Left renal pelvis (tissue), 4 donors: ENCODE results near the gene TMEM138. TPM values are rescaled to one million over a fixed set of nuclear protein-coding genes. Genes with fewer than 3 reads are reported as not detected.

ENCODE experiments used
- DNase-seq, 4 donors: peaks; one replicate each; pipeline ENCODE4 v3.0.0-alpha.2; 2013; ENCODE audit warnings: low read depth in 4 of 4, low spot score in 3 of 4
- polyA plus RNA-seq, 4 donors: library from polyadenylated mRNA; unstranded; fragments of 120-200 nt; gene quantifications; one replicate each; pipeline ENCODE4 v1.2.1, GENCODE V29; 2013; ENCODE audit not compliant: insufficient read length in 4 of 4

TMEM138 gene
- 10 to 100 TPM; 39.4 to 50.7 (median 46.1) TPM for polyA plus RNA-seq

DNA sequence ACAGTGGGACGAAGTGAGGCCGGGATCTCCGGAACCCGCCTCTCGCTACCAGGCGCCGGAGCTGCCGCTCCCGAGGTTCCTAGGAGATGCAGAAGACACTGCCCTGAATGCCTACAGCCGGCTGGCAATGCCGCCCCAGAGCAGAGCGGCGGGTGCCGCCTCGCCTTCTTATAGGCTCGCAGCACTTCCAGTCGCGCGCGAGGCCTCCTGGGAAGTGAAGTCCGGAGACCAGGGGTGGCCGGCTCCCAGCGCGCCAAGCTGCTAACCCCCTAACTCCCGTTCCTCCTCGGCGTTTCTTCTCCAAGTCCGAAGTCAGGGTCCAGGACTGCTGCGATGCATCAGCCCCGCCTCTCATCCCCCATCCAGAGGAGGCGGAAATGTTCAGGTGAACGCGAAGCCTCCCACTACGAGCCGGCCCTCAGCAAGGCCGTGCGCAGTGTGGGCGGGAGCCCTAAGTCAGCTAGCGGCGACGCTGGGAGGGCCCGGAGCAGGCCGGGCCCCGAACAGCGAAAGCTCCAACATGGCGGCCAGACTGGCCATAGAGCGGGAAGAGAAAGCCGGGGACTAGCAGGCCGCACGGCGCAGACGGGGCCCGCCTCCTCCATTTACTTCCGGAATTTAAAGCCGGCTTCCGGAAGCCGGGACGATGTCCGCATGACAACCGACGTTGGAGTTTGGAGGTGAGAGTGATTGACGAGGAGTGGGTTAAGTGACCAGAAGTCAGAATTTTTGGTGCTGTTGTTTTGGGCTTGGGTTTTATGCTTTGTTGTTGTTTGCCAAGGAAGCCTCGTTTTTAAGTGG lies at the start of gene TMEM138, which contains the start of gene CYB561A3:
TMEM138 (plus strand) TSS at position 634 of the 801 bp plus-strand sequence. CDS start 2,017 bp downstream, outside the sequence.
CYB561A3 (minus strand) TSS at position 142 of the 801 bp plus-strand sequence. CDS start 5,169 bp downstream, outside the sequence.
- peak; percentile 82 to 88 (median 85) for DNase-seq

DNA sequence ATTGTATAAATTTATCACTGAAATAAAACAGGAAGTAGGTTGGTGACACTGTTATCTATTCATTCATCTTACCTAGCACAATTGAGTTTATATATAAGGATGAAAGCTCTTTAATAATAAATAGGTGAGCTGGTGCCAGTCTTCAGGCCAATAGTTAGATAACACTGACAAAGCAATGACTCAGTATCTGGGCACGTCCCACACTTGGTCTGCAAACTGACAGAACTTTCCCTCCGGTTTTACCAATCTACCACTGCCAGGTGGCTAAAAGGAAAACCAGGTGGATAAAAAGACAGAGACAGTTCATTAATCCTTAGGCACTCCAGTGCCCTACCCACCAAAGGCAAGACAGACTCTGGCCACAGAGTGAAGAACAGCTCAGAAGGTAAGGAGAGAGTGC lies 46.9 kb upstream of the TMEM138 start:
- no peak for DNase-seq

DNA sequence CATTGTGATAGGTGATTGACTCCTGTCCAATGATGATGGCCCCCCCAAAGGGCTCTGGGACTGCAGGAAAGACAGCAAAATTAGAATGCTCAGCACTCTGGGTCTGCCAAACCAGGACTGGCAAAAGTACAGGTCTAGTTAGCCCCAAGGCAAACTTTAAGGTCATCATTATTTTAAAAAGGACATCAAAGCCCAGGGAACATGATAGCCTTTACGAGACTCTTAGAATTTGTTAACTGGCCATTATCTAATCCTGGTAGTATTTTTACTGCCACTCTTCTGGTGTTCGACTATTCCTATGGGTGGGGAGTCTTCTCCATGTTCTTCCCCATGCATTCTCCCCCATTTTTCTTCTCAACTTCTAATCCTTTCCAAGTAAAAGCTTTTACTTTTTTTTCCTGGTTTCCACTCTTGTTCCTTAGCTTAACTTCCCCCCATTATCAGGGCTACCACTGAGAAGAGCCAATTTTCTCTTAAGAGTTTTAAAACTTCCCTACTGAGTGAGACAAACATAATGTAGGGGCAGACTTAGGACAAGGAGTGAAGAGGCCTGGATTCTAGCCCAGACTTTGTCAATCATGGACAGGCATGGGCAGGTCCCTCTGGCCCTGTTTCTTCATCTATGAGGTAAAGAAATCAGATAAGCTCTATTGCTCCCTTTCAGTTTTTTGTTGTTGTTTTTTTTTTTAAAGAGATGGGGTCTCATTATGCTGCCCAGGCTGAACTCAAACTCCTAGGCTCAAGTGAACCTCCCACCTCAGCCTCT lies 36.3 kb upstream of the TMEM138 start:
- no peak for DNase-seq

DNA sequence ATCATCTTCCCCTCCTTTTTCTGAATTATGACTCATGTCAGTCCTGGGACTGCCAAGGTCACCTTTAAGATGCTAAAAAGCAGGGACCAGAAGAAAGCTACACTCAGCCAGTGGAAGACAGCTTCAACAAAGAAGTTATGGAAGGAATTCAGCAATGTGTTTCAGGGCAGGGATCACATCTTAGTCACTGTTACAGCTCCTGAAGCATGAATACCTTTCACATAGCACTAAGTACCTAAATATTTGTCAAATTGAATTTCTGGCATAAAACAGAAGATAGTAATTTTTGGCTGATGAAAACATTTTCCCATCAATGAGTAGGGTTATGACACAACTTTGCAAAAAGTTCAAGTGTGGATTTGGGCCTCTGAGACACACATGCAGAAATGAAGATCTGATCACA lies 34.5 kb upstream of the TMEM138 start:
- no peak for DNase-seq

DNA sequence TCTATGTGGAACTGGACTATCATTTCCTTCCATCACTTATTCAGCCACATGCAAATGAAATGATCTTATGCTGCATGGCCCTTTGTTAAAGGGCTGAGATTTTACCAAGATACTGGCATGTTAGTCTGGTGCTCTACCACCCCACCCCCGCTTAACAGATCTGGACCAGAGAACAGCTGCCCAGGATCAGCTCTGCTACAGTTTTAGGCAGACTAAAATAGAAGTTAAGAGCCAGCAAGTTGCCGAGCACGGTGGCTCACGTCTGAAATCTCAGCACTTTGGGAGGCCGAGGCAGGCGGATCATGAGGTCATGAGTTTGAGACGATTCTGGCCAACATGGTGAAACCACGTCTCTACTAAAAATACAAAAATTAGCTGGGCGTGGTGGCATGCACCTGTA lies 33.8 kb upstream of the TMEM138 start:
- DNase-seq: no peak

DNA sequence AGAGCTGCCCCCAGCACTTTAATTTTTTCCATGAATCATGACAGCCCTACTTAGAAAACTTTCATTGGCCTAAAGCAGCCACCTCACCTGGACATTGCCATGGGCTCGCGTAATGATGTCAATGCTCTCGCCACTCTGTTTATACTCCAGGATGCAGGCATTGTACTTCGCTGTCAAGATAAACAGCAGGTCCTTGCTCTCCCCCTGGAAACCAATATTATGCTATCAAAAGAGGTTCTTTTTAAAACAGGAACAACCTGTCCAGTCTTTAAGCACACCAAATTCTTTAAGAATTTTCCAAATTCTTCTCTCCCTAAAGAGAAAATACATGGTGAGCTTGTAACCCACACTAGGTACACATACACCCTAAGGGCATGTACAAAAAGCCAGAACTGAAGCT lies 32.3 kb upstream of the TMEM138 start:
- no peak for DNase-seq

DNA sequence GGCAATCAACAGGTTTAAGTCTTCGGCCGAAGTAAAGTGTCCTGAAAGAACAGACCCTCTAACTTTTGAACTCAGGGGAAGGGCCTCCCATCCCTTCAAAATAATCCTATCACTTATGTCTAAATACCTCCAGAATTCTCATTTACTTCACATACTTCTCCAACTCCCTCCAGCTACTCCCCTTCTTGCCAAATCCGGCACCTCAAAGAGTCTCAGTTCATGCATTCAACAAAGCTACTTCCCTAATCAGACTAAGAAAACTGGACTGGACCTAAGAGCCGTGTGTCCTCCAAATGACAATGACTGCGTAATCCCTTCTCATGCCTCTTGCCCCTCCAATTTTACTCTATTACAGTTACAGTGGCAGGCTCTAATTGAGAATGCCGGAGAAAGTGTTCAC lies 30.5 kb upstream of the TMEM138 start:
- no peak for DNase-seq

DNA sequence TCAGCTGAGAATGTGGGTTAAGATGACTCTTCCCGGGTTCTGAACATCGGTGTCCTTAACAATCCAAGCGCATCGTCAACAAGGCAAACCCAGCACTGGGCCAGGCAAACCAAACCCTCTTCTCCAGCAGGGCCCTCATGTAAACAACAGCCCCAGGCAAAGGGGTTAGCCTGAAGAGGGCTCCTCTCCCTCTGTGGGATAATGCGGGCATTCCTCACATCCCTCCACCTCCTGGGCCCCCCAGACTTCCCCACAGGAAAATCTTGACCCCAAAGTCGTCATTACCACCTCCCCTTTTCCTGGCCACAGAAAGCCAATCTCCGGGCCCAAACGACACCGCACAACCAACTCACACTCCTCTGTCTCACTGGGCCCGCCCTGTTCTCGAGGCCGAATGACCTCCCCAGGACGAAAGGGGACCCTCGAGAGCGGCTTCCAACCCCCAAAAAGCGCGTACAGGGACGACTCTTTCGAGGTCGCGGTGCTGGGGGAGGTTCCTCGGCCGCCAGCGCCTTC lies 29.8 kb upstream of the TMEM138 start:
- no peak for DNase-seq

DNA sequence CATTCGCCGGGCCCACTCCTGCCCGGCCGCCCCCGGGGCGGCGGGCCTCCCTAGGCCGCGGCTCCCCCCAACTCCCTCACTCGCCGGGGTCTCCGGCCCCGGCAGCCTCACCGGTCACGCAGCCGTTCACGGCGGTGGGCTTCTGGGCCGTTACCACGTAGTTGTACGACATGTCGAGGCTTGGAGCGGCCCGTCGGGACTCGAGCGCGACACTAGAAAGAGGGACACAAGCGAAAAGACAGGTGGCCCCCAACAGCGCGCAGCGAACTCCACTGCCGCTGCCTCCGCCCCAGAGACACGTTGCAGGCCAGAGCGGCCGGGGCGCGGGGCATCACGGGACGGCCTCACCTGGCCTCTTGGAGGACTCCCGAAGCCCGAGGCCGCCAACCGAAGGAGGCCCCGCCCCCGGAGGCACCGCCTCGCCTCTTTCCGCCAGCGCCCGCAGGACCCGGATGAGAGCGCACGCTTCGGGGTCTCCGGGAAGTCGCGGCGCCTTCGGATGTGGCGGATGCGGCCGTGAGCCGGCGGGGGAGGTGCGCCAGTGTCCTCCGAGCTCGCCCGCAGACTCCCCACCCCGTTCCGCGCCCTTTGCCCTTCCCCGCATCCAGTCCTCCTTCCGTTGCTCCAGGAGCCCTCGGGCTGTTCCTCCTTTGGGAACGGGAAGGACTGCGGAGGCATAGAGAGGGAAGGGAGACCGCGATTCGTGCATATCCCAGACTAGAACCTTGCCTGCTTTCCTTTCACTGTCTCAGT lies 29.2 kb upstream of the TMEM138 start, which contains the start of the genes DDB1 and TKFC:
DDB1 (minus strand) TSS at position 309 of the 753 bp plus-strand sequence; CDS start at position 172, 137 bp downstream.
TKFC (plus strand) TSS at position 432 of the 753 bp plus-strand sequence. CDS start 1,501 bp downstream, outside the sequence.
- DNase-seq: peak; percentile 75 to 93 (median 86)

DNA sequence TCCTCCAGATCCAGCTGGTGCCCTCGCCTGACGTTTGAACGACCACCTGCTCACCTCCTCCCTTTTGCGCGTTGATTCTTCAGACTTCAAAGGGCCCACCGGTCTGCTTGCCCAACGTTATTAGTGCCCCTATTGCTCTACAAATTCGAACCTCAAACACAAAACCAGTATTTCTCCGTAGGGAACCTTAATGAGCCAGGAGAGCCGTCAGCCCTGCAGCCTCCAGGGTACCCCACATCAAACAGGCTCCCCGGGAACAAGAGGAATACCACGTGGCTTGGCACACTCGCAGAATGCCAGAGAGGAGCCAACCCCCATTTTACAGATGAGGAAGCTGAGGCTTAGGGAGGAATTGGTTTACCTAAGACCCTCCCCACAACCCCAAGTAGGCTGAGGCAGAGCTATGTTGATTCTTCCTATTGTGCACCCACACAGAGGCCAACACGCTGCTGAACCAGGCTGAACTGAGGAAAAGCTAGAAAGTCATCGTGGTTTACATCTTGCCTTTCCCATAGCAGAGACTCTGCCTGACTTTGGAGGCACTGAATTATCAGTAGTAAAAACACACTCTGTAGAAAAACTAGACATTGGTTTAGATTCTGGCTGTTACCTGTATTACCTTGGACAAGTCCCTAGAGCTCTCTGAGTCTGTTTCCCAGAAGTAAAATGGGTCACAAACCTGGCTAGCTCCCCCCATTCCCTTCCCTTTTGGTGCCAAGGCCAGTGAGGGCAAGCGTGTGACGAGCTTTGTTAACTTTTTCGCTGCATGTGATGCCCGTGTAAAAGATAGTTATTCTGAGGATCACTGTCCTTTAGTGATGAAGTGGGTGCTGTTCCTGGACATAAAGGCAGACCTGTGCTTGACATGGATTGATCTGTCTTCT lies 28.4 kb upstream of the TMEM138 start:
- DNase-seq: no peak

DNA sequence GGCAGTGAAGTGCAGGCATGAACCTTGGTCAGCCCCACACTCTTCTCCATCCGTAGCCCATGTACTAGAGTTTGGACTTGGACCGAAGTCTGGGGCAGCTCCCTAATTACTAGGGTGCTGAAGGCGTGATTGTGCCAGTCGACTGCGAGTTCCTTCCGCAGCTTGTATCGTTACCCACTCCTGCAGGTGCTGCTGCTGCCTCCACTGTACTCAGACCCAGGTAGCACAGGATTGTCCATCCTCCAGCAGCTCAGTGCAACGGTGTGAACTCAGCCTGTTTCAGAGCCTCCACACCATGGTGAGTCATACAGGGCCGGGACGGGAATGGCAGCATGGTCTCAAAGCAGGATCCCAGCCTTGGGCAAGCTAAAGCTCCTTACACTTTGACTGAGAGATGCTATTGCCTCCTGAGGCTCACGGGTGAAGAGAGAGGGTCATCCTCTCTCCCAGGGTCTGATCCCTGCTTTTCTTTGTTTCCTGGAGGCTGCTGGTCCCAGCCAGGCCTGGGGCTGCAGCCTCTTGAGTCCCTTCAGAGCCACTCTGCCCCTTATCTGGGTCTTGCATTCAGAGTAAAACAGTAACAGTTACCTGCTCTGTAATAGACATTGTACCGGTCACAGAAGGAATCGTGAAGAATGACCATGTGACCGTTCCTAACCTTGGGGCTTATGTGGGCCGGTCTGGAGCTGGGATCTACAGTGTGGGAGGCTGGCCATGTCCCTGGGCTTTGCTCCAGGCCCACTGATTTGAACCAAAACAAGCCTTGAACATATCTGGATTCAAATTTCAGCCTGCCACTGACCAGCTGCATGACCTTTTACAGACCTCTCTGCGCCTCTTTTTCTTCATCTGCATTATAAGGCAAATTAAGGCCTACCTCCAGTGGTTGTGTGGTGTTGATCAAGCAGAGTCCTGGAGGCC lies 27.5 kb upstream of the TMEM138 start:
- no peak for DNase-seq

DNA sequence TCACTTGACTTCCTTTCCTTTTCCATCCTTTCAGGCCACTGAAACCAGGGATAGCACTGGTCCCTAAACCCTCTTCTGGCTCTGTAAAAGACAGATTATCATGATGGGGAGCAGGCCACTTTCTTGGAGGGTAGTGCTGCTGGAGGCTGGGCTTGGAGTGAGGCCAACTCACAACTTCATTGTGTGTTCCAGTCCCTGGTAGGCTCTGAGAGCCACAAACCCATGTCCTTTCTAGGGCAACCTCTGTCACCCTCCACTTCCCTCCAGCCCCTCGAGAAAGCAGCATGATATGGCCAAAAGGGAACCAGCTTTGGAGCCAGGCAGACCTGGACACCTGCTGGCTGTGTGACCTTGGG lies 26.8 kb upstream of the TMEM138 start:
- no peak for DNase-seq

DNA sequence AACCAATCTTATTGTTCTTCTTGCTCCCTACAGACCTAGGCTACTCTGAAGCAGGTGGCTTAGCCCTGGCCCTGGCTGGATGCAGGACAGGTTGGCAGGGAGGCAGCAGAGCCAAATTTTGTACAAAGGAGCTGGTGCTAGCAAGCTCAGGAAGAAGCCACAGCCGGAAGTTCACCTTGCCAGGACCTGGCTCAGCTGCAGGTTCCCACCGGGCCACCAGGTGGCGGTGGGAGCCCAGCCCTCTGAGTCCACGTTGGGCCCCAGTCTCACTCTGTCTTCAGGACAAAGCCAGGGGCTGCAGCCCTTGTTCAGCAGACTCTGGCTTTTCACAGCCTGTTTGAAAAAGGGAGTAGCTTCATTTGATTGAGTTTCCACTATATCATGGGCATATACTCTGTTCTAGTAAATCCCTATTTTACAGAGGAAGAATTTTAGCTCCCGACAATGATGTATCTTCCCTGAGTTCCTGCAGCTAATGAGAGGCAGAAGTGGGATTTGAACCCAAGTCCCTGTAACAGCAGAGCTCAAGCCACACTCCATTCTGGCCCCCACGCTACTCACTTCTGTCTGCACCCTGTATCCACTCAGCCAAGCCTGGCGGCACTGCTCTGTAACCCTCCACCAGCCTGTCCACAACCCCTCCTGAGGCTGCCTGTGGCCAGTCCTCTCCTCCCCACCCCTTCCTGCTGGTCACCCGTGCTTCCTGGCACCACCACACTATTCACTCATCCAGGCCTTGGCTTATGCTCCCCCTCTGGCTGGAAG lies 25.8 kb upstream of the TMEM138 start:
- DNase-seq: peak; percentile 47 to 63 (median 58)

DNA sequence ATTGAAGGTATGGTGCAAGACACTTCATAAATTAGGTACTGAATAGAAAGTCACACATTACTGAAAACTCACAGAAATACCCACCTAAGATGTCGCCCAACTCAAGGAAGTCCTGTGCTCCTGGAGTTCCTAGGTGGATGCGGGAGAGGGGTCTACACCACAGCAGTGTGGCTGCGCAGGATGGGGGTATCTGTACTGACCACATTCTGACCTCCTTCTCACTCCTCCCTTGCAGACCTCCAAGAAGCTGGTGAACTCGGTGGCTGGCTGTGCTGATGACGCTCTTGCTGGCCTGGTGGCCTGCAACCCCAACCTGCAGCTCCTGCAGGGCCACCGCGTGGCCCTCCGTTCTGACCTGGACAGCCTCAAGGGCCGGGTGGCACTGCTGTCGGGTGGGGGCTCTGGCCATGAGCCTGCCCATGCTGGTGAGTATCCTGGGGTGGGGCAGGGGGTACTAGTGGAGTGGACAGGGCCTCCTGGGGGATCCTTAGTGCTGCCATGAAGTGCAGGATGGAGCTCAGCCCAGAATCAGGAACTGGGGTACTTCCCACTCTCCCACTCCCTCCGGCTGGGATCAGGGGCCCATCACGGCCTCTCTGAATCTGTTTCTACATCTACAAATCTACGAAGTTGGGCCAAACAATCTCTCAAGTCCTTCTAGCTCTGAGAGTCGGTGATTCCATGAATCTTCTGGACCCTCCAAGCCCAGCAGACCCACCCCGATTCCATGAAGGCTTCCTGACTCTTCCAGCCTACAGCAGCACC lies 24.3 kb upstream of the TMEM138 start:
- DNase-seq: no peak

DNA sequence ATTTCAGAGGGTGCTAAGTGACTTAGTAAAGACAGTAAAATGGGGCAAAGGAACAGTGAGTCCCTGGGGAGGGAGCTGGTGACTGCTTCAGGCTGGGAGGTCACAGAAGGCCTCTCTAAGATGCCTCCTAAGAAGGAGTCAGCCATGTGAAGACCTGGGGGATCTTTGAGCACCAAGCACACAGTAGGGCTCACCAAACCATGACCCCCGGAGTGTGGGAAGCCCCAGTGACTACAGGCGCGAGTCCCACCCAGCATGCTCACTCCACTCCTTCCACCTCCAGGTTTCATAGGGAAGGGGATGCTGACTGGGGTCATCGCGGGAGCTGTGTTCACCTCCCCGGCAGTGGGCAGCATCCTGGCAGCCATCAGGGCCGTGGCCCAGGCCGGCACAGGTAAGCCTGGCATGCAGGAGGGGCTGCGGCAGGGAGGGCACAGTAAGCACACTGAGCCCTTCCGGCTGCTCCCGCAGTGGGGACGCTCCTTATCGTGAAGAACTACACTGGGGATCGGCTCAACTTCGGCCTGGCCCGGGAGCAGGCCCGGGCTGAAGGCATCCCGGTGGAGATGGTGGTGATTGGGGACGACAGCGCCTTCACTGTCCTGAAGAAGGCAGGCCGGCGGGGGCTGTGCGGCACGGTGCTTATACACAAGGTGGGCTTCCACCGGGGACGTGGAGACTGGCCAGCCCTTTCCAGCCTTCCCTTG lies 23.2 kb upstream of the TMEM138 start:
- no peak for DNase-seq

DNA sequence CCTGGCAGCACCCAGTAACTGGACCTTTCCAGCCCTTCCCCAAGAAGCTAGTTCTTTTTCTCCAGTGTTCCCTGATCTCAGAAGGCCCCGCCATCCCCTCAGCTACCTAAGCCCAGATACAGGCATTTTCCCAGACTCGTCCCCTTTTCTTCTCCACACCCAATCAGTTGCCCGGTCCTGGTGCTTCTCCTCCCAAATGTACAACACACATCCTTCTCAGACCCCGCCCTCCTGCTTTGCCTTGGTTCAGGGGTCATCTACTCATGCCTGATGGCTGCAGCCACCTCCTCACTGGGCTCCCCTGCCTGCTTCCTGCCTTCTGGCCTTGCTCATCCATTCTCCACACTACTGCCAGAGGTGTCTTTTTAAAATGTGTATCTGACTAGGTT lies 22.7 kb upstream of the TMEM138 start:
- no peak for DNase-seq
